HG02938 (cell line): ENCODE data around the gene SREBF1.

ENCODE experiments used
- ATAC-seq: cut with Tn5 transposase; IDR thresholded peaks from one replicate; pipeline ENCODE4 v1.9.1; 2021; ENCODE audit warnings: mild to moderate bottlenecking, moderate library complexity; ENCODE audit not compliant: unreplicated experiment

SREBF1 gene

DNA sequence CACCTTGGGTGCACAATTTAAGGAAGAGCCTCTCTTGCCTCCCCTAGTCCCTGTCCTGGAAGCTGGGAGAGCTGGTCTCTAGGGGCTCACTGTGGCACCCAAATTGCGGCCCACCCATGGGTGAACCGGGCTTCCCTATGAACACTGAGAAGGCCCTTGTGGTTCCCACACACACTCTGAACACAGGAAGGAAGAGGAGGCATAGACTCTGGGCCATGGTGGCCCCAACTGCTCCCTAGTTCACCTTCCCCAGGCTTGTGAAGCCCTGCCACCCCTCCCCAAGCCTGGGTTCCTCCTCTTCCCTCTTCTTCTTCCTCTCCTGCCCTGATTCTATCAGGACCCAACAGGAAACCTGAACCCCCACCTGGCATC lies 10.5 kb downstream of the SREBF1 start:
- ATAC-seq: no peak

DNA sequence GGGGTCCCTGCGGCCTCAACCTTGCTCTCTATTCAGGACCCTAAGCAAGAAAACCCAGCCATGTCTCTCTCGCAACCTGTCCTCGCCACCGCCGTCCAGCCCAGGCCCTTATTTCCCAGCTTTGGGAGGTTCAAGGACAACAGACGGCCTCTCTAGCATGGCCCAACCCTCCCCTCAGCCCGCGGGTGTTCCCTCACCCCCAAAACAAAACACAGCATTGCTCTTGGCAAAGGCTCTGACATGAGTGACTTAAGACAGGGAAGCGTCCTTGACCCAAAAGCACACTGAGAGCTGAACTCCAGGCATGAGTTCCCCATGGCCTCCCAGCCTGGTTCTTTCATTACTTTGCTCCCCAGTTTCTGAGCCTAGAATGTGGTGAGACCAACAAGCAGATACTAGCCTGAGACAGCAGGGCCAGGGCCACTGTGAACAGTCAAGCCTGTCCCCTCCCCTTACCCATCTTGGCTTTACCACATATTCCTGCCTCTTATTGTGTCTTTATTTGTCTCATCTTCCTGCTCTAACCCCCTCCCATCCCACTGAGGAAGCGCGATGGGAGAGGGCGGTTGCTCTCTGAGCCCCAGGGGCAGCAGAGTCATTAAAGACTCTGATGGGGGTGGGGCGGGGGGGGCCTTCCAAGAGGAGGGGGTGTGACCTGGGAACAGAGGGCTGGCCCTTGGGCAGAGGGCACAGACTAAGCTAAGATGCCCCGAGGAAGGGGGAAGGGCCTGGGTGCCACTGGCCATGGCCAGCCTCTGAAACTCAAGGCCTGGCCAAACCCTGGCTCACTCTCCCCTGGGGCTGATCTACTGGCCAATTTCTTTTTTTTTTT lies 11.8 kb downstream of the SREBF1 start:
- no peak for ATAC-seq

DNA sequence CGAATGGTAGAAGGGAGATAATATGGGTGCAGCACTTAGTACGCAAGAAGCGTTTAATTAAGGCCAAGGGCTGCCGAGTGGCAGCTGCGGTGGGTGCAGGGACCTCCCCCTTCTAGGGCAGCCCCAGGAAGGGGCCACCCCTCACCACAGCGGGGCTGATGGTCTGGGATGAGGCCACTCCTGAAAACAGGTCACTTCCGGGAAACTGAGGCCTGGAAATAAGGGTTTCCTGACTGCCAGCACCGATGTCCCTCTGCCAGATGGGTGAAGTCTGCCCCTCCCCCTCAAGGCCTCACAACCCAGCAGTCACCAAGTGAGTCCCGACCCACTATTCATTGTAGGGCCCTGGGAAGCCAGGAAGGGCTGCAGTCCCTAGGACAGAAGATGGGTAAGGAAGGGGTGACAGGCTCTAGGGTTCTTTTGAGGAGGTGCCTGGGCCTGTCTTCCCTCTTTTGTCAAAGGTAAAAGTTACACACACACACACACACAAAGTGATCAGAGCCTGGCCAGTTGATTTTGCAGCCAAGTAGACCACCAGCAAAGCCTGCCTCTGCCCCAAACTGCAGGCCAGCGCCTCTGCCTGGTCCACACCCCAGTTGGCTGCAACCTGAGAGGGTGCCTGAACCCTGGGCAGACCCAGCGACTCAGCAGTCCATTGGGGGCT lies 12.5 kb downstream of the SREBF1 start:
- no peak for ATAC-seq

DNA sequence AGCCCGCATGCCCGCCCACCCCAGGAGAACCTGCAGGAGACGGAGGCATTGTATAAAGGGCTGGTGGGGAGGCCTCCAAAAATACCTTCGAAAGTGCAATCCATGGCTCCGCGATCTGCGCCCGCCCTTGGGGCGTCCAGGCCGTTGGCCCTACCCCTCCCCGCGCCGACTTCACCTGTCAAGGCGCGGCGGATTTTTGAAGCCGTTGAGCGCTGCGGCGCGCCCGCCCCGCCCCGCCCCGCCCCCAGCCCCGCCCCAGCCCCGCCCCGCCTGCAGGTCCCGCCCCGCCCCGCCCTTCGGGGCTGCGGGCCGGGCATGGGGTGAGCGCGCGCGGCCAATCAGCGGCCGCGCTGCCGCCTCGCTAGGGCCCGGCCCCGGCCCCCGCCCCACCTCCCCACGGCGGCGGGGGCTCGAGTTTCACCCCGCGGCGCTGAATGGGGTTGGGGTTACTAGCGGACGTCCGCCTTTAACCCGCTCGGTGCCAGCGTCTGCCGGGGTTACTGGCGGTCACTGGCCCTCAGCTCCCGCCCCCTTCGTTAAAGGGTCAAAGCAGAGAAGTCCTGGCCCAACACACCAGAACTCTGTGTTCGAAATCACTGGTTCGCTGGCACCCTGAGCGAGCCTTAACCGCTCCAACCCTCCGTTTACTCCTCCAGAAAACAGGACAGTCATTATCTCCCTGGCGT lies 13.2 kb downstream of the SREBF1 start:
- peak; percentile 45 for ATAC-seq

DNA sequence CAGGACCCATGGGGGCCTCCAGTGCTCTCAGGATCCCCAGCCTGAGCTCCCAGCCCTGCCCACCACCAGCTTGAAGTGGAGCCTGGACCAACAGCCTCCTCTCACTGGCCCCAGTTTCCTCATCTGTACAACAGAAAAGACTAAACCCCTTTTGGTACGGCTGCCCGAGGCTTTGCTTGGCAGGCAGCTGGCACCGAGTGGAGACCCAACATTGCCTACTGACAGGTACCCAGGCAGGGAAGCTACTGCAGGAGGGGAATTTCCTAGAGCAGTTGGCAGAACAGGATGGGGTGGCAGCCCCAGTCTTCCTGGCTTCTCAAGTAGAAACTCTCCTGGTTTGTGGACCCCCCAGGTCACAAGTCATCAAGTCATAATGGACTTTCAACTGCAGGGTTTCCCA lies 14.2 kb downstream of the SREBF1 start:
- ATAC-seq: no peak

DNA sequence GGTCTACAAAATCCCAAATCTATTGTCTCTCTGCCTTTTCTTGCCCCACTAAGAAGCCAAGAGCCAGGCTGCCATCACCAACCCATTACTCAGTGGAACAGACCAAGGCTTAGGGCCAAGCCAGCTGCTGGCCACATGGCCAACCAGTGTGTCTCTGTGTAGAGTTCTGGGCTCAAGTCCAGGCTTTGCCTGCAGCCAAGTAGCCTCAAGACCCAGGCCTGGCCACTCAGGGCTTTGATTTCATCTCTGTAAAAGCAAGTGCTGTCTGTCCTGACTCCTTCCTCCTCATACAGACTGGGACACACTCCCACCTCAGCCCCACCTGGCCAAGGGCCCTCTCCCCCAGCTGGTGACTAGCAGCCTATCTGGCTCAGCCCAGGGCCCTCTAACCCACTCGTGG lies 14.6 kb downstream of the SREBF1 start:
- ATAC-seq: no peak

DNA sequence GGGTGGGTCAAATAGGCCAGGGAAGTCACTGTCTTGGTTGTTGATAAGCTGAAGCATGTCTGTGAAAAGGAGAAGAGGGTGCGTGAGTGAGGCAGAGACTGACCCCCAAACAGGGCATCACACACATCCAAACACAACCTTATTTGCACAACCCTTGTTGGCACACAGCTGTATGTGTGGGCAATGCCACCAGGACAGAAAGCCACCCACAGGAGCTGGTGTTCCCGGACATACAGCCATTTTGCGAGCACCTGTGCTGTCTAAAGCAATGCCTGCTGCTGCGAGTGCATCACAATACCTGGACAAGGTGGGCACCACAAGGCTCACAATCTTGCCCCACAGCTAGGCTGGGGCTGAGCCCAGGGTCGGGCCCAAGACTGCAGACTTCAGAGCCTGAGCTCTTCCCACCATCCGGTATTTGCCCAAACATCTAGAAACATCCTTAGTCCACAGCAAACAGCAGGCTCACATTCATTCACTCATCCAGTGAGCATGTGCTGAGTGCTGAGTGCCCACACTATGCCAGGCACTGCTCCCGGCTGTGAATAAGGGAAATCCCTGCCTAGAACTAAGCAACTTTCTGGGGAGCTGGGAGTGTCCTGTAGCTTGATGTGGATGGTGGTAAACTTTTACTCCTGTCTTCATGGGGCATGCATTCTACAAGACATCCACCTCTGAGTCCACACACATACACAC lies 16.2 kb downstream of the SREBF1 start:
- no peak for ATAC-seq

DNA sequence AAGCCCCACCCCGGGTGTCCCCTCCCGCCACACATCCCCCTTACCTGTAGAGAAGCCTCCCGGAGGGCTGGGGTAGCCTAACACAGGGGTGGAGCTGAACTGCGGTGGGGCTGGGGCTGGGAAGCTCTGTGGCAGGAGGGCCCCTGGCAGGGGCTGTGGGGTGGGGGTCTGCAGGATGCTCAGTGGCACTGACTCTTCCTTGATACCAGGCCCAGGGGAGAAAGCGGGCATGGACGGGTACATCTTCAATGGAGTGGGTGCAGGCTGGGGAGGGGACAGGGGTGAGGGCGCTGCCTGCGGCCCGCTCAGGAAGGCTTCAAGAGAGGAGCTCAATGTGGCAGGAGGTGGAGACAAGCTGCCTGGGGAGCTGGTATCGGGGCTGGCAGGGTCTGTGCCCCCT lies 16.7 kb downstream of the SREBF1 start:
- ATAC-seq: no peak

DNA sequence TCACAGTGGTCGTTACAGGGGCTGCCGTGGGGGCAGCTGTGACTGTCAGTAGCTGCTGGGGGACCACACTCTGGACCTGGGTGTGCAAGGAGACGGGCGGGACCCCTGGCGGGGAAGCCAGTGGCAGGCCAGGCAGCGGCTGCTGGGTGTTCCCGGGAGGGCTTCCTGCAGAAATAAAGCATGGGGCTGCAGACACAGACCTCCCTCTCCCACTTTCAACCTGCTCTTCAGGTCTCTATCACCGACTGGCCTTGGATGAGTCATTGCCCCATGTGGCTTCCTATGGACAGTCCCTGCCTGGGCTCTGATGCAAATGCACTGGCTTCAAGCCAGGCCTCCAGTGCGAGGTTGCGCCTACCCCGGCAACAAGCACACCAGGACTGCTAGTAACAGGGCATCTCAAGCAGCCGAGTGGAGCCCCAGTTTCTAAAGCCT lies 17.2 kb downstream of the SREBF1 start:
- ATAC-seq: no peak

DNA sequence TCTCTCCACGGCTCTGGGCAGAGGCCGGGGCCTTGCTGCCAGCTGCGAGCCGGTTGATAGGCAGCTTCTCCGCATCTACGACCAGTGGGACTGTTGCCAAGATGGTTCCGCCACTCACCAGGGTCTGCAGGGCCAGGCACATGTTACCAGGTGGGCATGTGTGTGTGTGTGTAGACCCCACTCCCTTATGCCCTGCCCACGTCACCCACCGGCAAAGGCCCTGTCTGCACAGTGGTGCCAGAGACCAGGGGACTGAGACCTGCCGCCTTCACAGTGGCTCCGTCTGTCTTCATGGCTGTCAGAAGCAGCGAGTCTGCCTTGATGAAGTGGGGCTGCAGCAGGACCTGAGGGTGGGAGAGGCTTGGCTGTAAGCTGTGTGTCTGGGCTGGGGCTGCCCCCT lies 17.7 kb downstream of the SREBF1 start:
- no peak for ATAC-seq

DNA sequence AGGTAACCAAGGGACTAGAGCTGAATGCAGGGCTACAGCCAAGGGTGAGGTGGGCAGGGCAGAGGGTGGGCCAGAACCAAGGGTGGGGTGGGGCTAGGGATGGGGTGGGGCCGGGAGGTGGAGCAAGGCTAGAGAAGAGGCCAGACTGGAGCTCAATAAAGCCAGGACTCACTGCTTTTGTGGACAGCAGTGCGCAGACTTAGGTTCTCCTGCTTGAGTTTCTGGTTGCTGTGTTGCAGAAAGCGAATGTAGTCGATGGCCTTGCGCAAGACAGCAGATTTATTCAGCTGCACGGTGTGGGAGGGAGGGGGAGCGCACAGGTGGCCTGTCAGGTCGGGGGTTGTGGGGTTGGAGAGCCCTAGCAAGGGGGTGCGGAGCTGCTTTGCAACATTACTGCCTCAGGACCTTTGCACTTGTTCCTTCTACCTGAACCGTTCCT lies 18.7 kb downstream of the SREBF1 start:
- ATAC-seq: no peak

DNA sequence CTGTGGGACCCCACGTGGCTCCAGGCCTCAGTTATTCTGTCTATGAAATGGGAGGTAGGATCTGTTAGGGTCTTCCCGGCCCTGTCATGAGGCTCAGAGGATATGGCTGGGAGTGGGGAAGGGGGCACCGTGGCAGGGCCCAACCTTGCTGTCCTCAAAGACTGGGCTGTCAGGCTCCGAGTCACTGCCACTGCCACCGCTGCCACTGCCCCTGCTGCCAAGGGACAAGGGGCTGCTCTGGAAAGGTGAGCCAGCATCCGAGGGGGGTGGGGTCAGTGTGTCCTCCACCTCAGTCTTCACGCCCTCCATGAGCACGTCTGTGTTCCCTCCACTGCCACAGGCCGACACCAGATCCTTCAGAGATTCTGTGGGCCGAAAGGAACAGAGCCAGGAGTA lies 19.2 kb downstream of the SREBF1 start:
- no peak for ATAC-seq

DNA sequence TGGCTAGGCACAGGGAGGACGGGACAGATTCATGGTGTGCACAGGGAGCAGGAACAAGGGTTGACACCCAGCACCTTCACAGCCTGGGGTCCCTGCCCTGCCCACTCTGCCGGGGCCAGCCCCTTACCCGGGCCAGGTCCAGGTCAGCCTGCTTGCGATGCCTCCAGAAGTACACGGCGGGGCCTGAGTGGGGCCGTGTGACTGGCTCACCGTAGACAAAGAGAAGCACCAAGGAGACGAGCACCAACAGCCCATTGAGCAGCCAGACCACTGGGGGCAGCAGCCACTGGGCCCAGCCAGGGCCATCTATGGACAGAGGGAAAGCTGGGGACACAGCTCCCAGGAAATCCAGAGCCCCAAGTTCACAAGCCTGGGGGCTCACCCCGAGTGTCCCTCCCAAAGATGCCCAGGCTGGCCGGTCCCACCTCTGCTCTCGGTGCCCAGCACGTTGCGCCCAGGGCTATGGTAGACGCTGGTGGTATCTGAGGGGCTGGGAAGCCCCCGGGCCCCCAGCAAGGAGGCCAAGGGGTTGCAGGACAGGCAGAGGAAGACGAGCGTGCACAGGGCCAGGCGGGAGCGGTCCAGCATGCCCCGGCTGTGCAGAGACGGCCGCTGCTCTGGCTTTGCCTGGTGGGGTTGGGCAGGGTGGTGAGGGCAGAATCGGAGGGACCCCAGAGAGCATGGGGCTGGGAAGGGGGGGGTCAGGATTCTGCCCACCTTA lies 19.8 kb downstream of the SREBF1 start:
- no peak for ATAC-seq

DNA sequence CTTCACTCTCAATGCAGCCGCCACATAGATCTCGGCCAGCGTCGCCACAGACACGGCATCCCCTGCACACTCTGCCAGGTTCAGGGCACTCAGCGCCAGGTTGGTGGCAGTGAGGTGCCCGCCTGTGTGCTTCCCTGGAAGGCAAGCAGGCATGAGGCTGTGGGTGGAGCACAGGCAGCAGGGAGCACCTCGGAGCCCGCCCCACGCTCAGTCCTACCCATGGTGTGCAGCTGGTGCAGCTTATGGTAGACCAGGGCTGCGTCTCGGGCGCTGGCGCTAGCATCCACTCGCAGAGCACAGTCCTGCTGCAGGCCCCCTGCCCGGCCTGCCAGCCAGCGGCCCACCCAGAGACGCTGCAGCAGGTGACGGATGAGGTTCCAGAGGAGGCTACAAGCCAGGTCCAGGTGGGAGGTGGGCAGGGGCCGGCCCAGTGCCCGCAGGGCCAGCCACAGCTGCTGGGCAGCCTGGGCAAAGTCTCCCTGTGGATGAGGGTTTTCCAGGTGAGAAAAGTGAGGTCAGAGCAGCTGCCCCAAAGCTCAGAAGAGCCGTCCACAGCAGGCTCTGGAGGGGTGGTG lies 20.5 kb downstream of the SREBF1 start:
- ATAC-seq: no peak

DNA sequence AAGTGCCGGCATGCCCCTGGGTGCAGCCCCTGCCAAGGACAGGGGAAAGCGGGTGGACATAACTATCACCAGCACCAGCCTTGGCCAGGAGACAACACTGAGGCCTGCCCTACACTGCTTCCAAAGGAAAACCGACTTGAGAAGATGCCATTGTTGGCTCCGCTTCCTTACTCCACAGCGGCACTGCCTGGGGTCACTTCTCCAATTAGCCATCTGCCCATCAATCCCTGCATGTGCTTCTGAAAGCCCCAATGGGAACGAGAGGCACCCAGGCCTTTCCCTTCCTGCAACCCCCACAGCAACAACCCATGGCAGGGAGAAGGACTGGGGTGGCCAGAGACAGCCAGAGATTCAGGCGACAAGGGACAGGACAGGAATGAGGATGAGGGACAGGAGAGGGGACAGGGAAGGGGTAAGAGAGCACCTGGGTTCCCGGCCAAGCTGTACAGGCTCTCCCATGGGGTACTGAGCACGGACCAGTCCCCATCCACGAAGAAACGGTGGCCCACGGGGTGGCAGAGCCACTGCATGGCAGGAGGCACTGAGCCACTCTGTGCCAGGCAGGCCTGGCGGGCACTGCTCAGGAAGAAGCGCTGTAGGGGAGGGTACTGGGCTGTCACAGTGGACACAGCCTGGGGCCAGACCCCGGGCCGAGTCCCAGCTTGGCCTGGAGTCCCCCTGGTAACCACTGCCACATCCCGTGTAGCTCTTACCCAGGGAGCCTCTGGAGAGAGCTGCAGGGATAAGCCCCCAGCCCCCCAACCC lies 21.2 kb downstream of the SREBF1 start:
- ATAC-seq: no peak

DNA sequence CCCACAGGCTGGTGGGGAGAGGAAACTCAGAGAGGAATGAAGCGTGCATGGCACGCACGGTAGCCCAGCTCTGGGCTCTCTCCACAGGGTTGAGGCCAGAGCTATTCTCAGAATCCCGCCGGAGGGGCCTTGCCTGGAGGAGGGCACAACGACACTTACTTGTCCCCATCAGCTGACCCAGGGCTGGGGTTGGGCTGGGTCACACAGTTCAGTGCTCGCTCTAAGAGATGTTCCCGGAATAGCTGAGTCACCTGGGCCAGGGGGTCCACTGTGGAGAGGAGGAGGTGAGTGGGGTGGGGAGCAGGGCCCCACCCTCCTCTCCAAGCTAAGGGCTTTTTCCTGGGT lies 21.8 kb downstream of the SREBF1 start:
- ATAC-seq: no peak

DNA sequence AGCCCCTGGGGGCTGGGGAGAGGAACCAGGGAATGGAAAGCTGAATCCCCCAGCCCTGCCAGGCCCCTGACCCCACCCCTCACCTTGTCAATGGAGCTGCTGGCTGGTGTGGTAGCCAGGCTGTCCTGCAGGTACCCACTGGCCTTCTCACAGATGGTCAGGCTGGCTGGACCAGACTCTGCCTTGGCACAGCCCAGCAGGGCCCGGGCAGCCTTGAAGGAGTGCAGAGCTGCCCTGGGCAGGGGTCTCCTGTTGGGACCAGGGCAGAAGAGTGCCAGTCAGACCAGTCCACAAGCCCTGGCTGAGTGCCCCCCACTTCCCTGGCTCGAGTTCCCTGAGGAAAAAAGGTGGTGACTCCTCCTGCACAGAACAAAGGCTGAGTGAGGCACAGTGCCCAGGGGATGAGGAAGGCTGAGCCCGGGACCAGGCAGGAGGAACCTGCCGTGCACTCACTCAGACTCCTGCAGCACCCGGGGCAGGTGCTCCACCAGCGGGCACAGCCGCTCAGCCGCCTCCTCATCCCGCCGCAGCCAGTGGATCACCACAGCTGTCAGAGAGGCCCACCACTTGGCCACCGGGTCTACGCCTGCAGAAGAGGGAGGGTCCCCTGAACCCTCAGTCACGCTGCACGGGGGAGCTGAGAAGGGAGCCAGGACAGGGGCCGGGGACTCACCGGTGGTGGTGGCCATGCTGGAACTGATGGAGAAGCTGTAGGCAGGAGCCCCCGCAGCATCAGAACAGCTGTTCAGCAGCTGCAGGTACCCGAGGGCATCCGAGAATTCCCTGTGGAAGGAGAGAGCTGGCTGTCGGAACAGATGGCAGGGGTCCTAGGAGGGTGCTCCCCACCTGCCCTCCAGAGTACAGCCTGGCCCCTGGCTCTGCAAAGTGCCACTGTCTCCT lies 22.4 kb downstream of the SREBF1 start:
- ATAC-seq: no peak

DNA sequence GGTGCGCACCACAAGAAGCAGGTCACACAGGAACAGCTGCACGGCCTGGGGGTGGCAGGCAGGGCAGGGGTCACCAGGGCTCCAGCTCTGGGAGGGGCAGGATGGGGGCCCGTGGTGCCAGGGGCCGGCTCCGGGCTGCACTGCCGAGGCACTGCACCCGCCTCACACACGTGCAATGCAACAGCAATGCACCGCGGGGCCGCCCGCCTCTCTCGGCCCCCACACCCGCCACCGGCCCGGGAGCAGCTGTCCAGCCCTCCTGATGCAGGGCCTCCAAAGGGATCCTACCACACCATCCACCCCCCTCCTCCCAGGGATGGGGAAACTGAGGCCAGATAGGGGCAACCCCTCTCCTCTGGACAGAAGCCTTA lies 23.1 kb downstream of the SREBF1 start:
- ATAC-seq: no peak
